K562 (cell line): ENCODE results near the gene USP5. TPM values are rescaled to one million over a fixed set of nuclear protein-coding genes. Genes with fewer than 3 reads are reported as not detected.

ENCODE experiments used
- ATAC-seq: fragments of 200-7000 bp; cut with Tn5 transposase; 3 replicates; pipeline ENCODE4 v1.9.1; 2020; ENCODE audit warnings: moderate library complexity
- BruUV-seq: library from RNA; stranded (reverse); fragments of 400-500 nt; replicated peaks from 2 replicates; lab custom pipeline; 2021; lab: Mats Ljungman, UMichigan
- CTCF ChIA-PET: fragments of 300-600 bp; formaldehyde crosslinking; extraction: SDS; loops from one replicate; lab custom pipeline; 2021; ENCODE audit warnings: low intra/inter-chr PET ratio; lab: Yijun Ruan, JAX
- POLR2A ChIA-PET: fragments of 300-600, 350-650 bp; sonication (Branson Sonifier 250); formaldehyde crosslinking; extraction: SDS; loops from one replicate; lab custom pipeline; 2021; ENCODE audit warnings: antibody characterized with exemption, inconsistent platforms; lab: Yijun Ruan, JAX
- DNase-seq, 4 experiments: peaks; one replicate each; pipeline versions ENCODE4 v3.0.0 to v3.0.0-alpha.2; 2011 to 2018; ENCODE audit warnings: low spot score in 3 of 4, mixed read lengths in 3 of 4; ENCODE audit errors: extremely low read depth in 1 of 4
- FAIRE-seq: peaks from 2 replicates; lab custom pipeline; 2011; peaks lifted over from hg19 to GRCh38; lab: Jason Lieb, UNC
- H2AFZ ChIP-seq: 2 replicates; pipeline ENCODE4 v1.6.0; 2011; ENCODE audit warnings: low read depth, low read length, control low read depth, inconsistent platforms
- H3K27ac ChIP-seq: fragments of 200-600 bp; 3 replicates; pipeline ENCODE4 v1.8.0; 2011; ENCODE audit warnings: low read depth, mild to moderate bottlenecking, control low read depth, inconsistent platforms, low read length, moderate library complexity, mixed read lengths; ENCODE audit errors: extremely low read depth
- H3K27me3 ChIP-seq, 2 experiments: fragments of 300-600 bp in 1 of 2; 2 replicates in 1 of 2; 3 replicates in 1 of 2; pipeline versions ENCODE4 v1.6.0 to v1.8.0; 2011; ENCODE audit warnings: inconsistent platforms in 2 of 2, low read length in 2 of 2, mild to moderate bottlenecking in 1 of 2, mixed read lengths in 1 of 2, moderate library complexity in 1 of 2; ENCODE audit not compliant: control insufficient read depth in 2 of 2, insufficient read depth in 2 of 2
- H3K36me3 ChIP-seq: fragments of 300-600 bp; 3 replicates; pipeline ENCODE4 v1.8.0; 2011; ENCODE audit warnings: mild to moderate bottlenecking, low read length, inconsistent platforms; ENCODE audit not compliant: control insufficient read depth, insufficient read depth
- H3K4me1 ChIP-seq, 2 experiments: fragments of 200-600 bp in 1 of 2; replicated peaks in 1 of 2; 2 replicates in 1 of 2; 3 replicates in 1 of 2; pipeline versions ENCODE4 v1.5.1 to v1.8.0; 2011; ENCODE audit warnings: inconsistent platforms in 2 of 2, low read length in 2 of 2, mild to moderate bottlenecking in 1 of 2, mixed read lengths in 1 of 2, moderate library complexity in 1 of 2; ENCODE audit not compliant: control insufficient read depth in 2 of 2, insufficient read depth in 2 of 2
- H3K4me2 ChIP-seq: 2 replicates; pipeline ENCODE4 v1.6.1; 2011; ENCODE audit warnings: low read length, control low read depth, inconsistent platforms, mixed read lengths; ENCODE audit not compliant: insufficient read depth
- H3K4me3 ChIP-seq: fragments of 200-600 bp; sonication (generic), shearing (Covaris generic); 2 replicates; pipeline ENCODE4 v1.5.1; 2016; ENCODE audit warnings: control low read depth, inconsistent platforms
- H3K79me2 ChIP-seq: fragments of 200-600 bp; 3 replicates; pipeline ENCODE4 v1.8.0; 2011; ENCODE audit warnings: low read length, inconsistent platforms; ENCODE audit not compliant: control insufficient read depth, insufficient read depth
- H3K9ac ChIP-seq, 2 experiments: 2 replicates each; pipeline versions ENCODE4 v1.6.0 to v1.6.1; 2011; ENCODE audit warnings: low read depth in 2 of 2, low read length in 2 of 2, control low read depth in 1 of 2, inconsistent platforms in 1 of 2, mild to moderate bottlenecking in 1 of 2, mixed read lengths in 1 of 2; ENCODE audit not compliant: insufficient read depth in 1 of 2
- H3K9me1 ChIP-seq: one replicate; pipeline ENCODE4 v1.6.0; 2011; ENCODE audit warnings: inconsistent platforms, mild to moderate bottlenecking, low read length, moderate library complexity; ENCODE audit not compliant: control insufficient read depth, insufficient read depth
- H3K9me3 ChIP-seq: replicated peaks from 2 replicates; pipeline ENCODE4 v1.5.1; 2011; ENCODE audit warnings: low read depth, low read length, inconsistent platforms; ENCODE audit not compliant: control insufficient read depth, insufficient read depth
- H4K20me1 ChIP-seq: replicated peaks from 2 replicates; pipeline ENCODE4 v1.6.1; 2011; ENCODE audit warnings: low read length, inconsistent platforms, mixed read lengths; ENCODE audit not compliant: control insufficient read depth, insufficient read depth
- CBX1 ChIP-seq: sonication (generic); IDR thresholded peaks from 2 replicates; pipeline ENCODE4 v1.6.1; 2016; ENCODE audit warnings: antibody characterized with exemption, low read depth, mild to moderate bottlenecking
- CHD4 ChIP-seq: fragments of 200-600 bp; sonication (generic); IDR thresholded peaks from 3 replicates; pipeline ENCODE4 v1.6.1; 2012; ENCODE audit warnings: low read depth, mild to moderate bottlenecking, mixed read lengths, low read length, inconsistent platforms; ENCODE audit not compliant: insufficient read depth, insufficient replicate concordance, poor library complexity, severe bottlenecking
- CLOCK ChIP-seq: fragments of 250-450 bp; sonication (Bioruptor Pico); IDR thresholded peaks from 2 replicates; pipeline ENCODE4 v1.4.0; 2020; ENCODE audit warnings: mild to moderate bottlenecking, moderate library complexity, borderline replicate concordance
- FOXA3 ChIP-seq, 2 experiments: fragments of 450-650 bp in 1 of 2; sonication (generic) in 1 of 2; formaldehyde crosslinking; IDR thresholded peaks in 1 of 2; conservative IDR thresholded peaks in 1 of 2; 2 replicates each; pipeline versions ENCODE4 v1.4.0 to v1.8.0; 2020 to 2022; ENCODE audit warnings: mild to moderate bottlenecking in 2 of 2, missing genetic modification reagents in 1 of 2
- FOXM1 ChIP-seq, 2 experiments: fragments of 450-650 bp in 1 of 2; sonication (generic) in 1 of 2; formaldehyde crosslinking in 1 of 2; IDR thresholded peaks; 2 replicates each; pipeline versions ENCODE4 v1.6.1 to v1.9.0; 2017 to 2022; ENCODE audit warnings: low read depth in 2 of 2, mild to moderate bottlenecking in 2 of 2, missing genetic modification reagents in 1 of 2, moderate library complexity in 1 of 2
- HMGN3 ChIP-seq: IDR thresholded peaks from 2 replicates; pipeline ENCODE4 v1.6.1; 2011; ENCODE audit warnings: borderline replicate concordance, low read depth, mild to moderate bottlenecking, mixed read lengths, low read length; ENCODE audit not compliant: insufficient read length; ENCODE audit errors: extremely low read depth
- MAZ ChIP-seq, 2 experiments: fragments of 450-650 bp in 1 of 2; sonication (generic) in 1 of 2; formaldehyde crosslinking; IDR thresholded peaks in 1 of 2; conservative IDR thresholded peaks in 1 of 2; 2 replicates each; pipeline versions ENCODE4 v1.4.0 to v1.5.0; 2020; ENCODE audit warnings: mild to moderate bottlenecking in 1 of 2, missing genetic modification reagents in 1 of 2
- MLLT1 ChIP-seq, 2 experiments: fragments of 450-650 bp; IDR thresholded peaks; 2 replicates each; pipeline ENCODE4 v1.6.1; 2016
- NFYB ChIP-seq: IDR thresholded peaks from 2 replicates; pipeline ENCODE4 v1.6.1; 2011; ENCODE audit warnings: mild to moderate bottlenecking, moderate library complexity; ENCODE audit not compliant: insufficient read length; ENCODE audit errors: extremely low read depth
- PKNOX1 ChIP-seq: fragments of 450-650 bp; IDR thresholded peaks from 2 replicates; pipeline ENCODE4 v1.6.1; 2016
- POLR2AphosphoS5 ChIP-seq: IDR thresholded peaks from 2 replicates; pipeline ENCODE4 v1.6.1; 2011; ENCODE audit warnings: mild to moderate bottlenecking, low read depth, low read length, moderate library complexity; ENCODE audit not compliant: control insufficient read depth, insufficient read depth
- XRCC3 ChIP-seq: fragments of 450-650 bp; IDR thresholded peaks from 2 replicates; pipeline ENCODE4 v1.6.1; 2017; ENCODE audit warnings: mild to moderate bottlenecking, moderate library complexity
- ZNF124 ChIP-seq: sonication (generic); formaldehyde crosslinking; IDR thresholded peaks from 2 replicates; pipeline ENCODE4 v1.8.1; 2022; ENCODE audit warnings: missing genetic modification reagents
- ZNF274 ChIP-seq: IDR thresholded peaks from 2 replicates; pipeline ENCODE4 v1.6.1; 2011; ENCODE audit warnings: low read depth, mild to moderate bottlenecking, low read length, moderate library complexity, borderline replicate concordance
- WGBS: fragments of 100-300 bp; shearing (Covaris generic); methylation state at CpG from one replicate; pipeline ENCODE4 v1.1.6; 2016; ENCODE audit warnings: low coverage, mixed read lengths; ENCODE audit not compliant: insufficient coverage; ENCODE audit errors: missing lambda C conversion rate; 5-methylcytosine and 5-hydroxymethylcytosine counted together
- in situ Hi-C: fragments of 300-500 bp; cut with MboI; formaldehyde crosslinking; loops from 4 replicates; pipeline ENCODE4 v1.15.0; 2018; ENCODE audit warnings: inconsistent platforms, mixed read lengths
- intact Hi-C: fragments of 100-400 bp; cut with micrococcal nuclease; formaldehyde crosslinking; loops from 2 replicates; pipeline ENCODE4 v1.14.2; 2022
- polyA plus RNA-seq, 8 experiments: library from polyadenylated mRNA; depleted of rRNA in 4 of 8; stranded (reverse) in 5 of 8; unstranded in 3 of 8; fragments of >200 nt; fragmentation: Nextera tagmentation in 2 of 8; fragmentation: Illumina TruSeq in 1 of 8; extraction: Ambion mirVana in 2 of 8; extraction: Trizol in 1 of 8; gene quantifications; 2 replicates each; pipeline versions ENCODE4 v1.2.1 to v1.2.3, GENCODE V29; 2011 to 2014; ENCODE audit warnings: inconsistent platforms in 1 of 8, missing spikeins in 1 of 8
- total RNA-seq, 7 experiments: library from RNA; depleted of rRNA in 6 of 7; stranded (reverse); fragments of >200 nt in 6 of 7; fragmentation: Illumina TruSeq in 2 of 7; extraction: Trizol in 2 of 7; gene quantifications; 2 replicates each; pipeline versions ENCODE4 v1.2.1 to v1.2.3, GENCODE V29; 2011 to 2021; ENCODE audit warnings: low replicate concordance in 1 of 7

The USP5 gene
- total and polyA plus RNA-seq, 9 of the 15 experiments (the other 6 are each of a cell fraction or from before 2014, with no cell fraction given) = 1.4 to 107 (median 48.6) TPM

- Histone ChIP-seq H3K9ac (no peak overlapping the region), H2AFZ (0 out of 2 replicates have a peak overlapping the region, but pooled peaks have one; percentile 39), H3K4me3 (no peak overlapping the region), H3K36me3 (peaks cover 14% of the 10 kb centered on the region; the same call in 1 of the 3 replicates), H3K79me2 (0 out of 3 replicates have a peak, but pooled peaks cover 2% of the 10 kb centered on the region), H3K27me3 (no peaks in the 10 kb centered on the region), H3K4me2 (no peak overlapping the region), H3K9me1 (no peaks in the 10 kb centered on the region), H3K4me1 (peaks cover 12 to 23% of the 10 kb centered on the region in 2 experiments; a peak in 4 of 5 replicates), H3K9me3 (no peaks in the 10 kb centered on the region), H3K27ac (no peak overlapping the region)
- FAIRE-seq = no peak
- no TSS peak for BruUV-seq
- in situ Hi-C loops = no loop called here
- intact Hi-C loops = no loop called here
- DNase-seq = no peak
- POLR2A ChIA-PET = interaction anchor here (1.0 to 1.4 kb wide), 2 partner anchors 14 to 36 kb away, joined by 3 to 5 read pairs; partner anchors contain the start of genes SPSB2 and USP5
- ATAC-seq = no peak
- WGBS = 74% methylated on average over 8 of the region's 8 CpGs
- CTCF ChIA-PET = no interaction called here
- no peak for TF ChIP-seq FOXM1 (IDR thresholded peaks at IDR 0.05; ENCODE audit: low read depth)
- no peak for TF ChIP-seq FOXM1 (CRISPR knock-in tag; IDR thresholded peaks at IDR 0.05; ENCODE audit: low read depth)
- TF ChIP-seq ZNF124 (CRISPR knock-in tag) = no peak
- no peak for TF ChIP-seq FOXA3 (CRISPR knock-in tag; conservative IDR thresholded peaks at IDR 0.05 in 1 of 2, IDR thresholded peaks at IDR 0.05 in 1 of 2)
- TF ChIP-seq MLLT1 (IDR thresholded peaks at IDR 0.05) = no peak
- no peak for TF ChIP-seq HMGN3
- TF ChIP-seq POLR2AphosphoS5 = no peak
- no peak for TF ChIP-seq PKNOX1
- no peak for TF ChIP-seq CHD4
- no peak for TF ChIP-seq CLOCK
- TF ChIP-seq CBX1 = no peak
- no peak for TF ChIP-seq MAZ (CRISPR knock-in tag; conservative IDR thresholded peaks at IDR 0.05 in 1 of 2, IDR thresholded peaks at IDR 0.05 in 1 of 2)
- TF ChIP-seq XRCC3 = no peak
- no peak for TF ChIP-seq NFYB
- no peak for TF ChIP-seq ZNF274
- TF ChIP-seq, all 486 proteins: peak for 0
- H4K20me1 ChIP-seq = no peaks in the 10 kb centered on the region
Observed at GRCh38 chr12:6887460-6887859, 35.5 kb downstream of the USP5 start.
